Smooth muscle cell (in vitro differentiated cells): ENCODE data around the gene IFNB1. TPM values are rescaled to one million over a fixed set of nuclear protein-coding genes. Genes with fewer than 3 reads are reported as not detected.

Experiments used
- DNase-seq: peaks from one replicate; lab custom pipeline; 2025; ENCODE audit not compliant: unreplicated experiment; lab: John Stamatoyannopoulos, UW
- H2AFZ ChIP-seq: fragments of 200-600 bp; sonication (generic); 2 replicates; pipeline ENCODE4 v1.6.0; 2016; ENCODE audit warnings: antibody characterized with exemption, low read depth, mild to moderate bottlenecking
- H3F3A ChIP-seq: fragments of 200-600 bp; sonication (generic); 2 replicates; pipeline ENCODE4 v1.6.0; 2017; ENCODE audit warnings: antibody characterized with exemption, low read depth
- H3K27ac ChIP-seq: fragments of 200-600 bp; sonication (generic); 2 replicates; pipeline ENCODE4 v1.5.1; 2016; ENCODE audit warnings: low read depth, mild to moderate bottlenecking
- H3K27me3 ChIP-seq: fragments of 200-600 bp; sonication (generic); 2 replicates; pipeline ENCODE4 v1.6.1; 2016; ENCODE audit warnings: low read depth, mild to moderate bottlenecking
- H3K36me3 ChIP-seq: fragments of 200-600 bp; sonication (generic); 2 replicates; pipeline ENCODE4 v1.5.1; 2016; ENCODE audit warnings: low read depth
- H3K4me1 ChIP-seq: fragments of 200-600 bp; sonication (generic); 2 replicates; pipeline ENCODE4 v1.5.1; 2016; ENCODE audit warnings: low read depth
- H3K4me2 ChIP-seq: fragments of 200-600 bp; sonication (generic); 2 replicates; pipeline ENCODE4 v1.6.0; 2016; ENCODE audit warnings: mild to moderate bottlenecking
- H3K4me3 ChIP-seq: fragments of 200-600 bp; sonication (generic); 2 replicates; pipeline ENCODE4 v1.5.1; 2016; ENCODE audit warnings: mild to moderate bottlenecking
- H3K79me2 ChIP-seq: fragments of 200-600 bp; sonication (generic); 2 replicates; pipeline ENCODE4 v1.6.0; 2016; ENCODE audit warnings: low read depth, mild to moderate bottlenecking
- H3K9ac ChIP-seq: fragments of 200-600 bp; sonication (generic); 2 replicates; pipeline ENCODE4 v1.6.0; 2016; ENCODE audit warnings: low read depth
- H3K9me3 ChIP-seq: fragments of 200-600 bp; sonication (generic); replicated peaks from 2 replicates; pipeline ENCODE4 v1.5.1; 2016; ENCODE audit warnings: low read depth
- H4K20me1 ChIP-seq: fragments of 200-600 bp; sonication (generic); 2 replicates; pipeline ENCODE4 v1.6.0; 2016; ENCODE audit warnings: low read depth
- WGBS: methylation state at CpG from one replicate; pipeline ENCODE4 v1.1.7; 2016; ENCODE audit warnings: low lambda C conversion rate; 5-methylcytosine and 5-hydroxymethylcytosine counted together
- polyA plus RNA-seq: library from polyadenylated mRNA; unstranded; fragments of >200 nt; fragmentation: Nextera tagmentation; extraction: Ambion mirVana; gene quantifications from 2 replicates; pipeline ENCODE4 v1.2.1, GENCODE V29; 2016
- total RNA-seq: library from RNA; depleted of rRNA; stranded (reverse); fragments of >200 nt; gene quantifications from 2 replicates; pipeline ENCODE4 v1.2.3, GENCODE V29; 2014
- TF ChIP-seq, protein P1 (sequence below): fragments of 200-600 bp; sonication (generic); IDR thresholded peaks from 2 replicates; pipeline ENCODE4 v1.5.1; 2017; ENCODE audit warnings: borderline replicate concordance, mild to moderate bottlenecking, antibody characterized with exemption; ENCODE audit not compliant: insufficient read depth, poor library complexity, severe bottlenecking

IFNB1 gene
- total and polyA plus RNA-seq, 2 experiments from 2014 or later = not detected

DNA sequence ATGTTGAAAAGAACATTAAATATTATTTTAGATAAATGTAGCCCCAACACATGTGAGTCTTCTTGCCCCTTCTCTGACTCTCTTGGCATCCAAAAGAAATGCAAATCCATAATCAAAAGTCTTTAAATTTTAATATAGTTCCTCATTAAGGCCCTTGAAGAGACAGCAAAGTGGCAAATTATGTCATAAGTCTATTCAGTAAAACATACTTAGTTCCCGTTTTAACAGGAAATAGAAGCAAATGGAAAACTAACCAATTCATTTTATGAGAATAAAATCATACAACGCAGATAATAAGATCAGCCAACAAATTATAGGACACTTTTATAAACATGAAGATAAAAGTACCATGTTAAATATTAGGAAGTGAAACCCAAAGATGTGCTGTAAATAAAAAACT lies 20.1 kb upstream of the IFNB1 start:
- WGBS = 96% methylated on average over 2 of the region's 2 CpGs
- no peaks in the 10 kb centered on the region for H3K9me3 ChIP-seq
- DNase-seq = no peak

DNA sequence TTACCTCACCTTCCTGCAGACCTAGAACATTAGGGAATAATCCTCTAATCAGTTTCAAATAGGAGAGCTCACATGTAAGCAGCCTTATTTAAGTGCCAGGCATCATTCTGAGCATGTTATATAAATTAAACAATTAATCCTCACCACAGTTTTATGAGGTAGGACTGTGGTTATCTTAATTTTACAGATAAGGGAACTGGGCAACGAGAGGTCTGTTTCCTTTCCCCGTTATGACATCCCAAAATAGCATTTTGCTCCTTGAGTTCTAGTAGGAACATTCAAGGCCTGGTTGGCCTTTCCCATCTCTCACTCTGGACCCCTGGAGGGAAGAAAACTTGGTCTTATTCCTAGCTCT lies 19.1 kb upstream of the IFNB1 start:
- TF ChIP-seq, protein P1, sequence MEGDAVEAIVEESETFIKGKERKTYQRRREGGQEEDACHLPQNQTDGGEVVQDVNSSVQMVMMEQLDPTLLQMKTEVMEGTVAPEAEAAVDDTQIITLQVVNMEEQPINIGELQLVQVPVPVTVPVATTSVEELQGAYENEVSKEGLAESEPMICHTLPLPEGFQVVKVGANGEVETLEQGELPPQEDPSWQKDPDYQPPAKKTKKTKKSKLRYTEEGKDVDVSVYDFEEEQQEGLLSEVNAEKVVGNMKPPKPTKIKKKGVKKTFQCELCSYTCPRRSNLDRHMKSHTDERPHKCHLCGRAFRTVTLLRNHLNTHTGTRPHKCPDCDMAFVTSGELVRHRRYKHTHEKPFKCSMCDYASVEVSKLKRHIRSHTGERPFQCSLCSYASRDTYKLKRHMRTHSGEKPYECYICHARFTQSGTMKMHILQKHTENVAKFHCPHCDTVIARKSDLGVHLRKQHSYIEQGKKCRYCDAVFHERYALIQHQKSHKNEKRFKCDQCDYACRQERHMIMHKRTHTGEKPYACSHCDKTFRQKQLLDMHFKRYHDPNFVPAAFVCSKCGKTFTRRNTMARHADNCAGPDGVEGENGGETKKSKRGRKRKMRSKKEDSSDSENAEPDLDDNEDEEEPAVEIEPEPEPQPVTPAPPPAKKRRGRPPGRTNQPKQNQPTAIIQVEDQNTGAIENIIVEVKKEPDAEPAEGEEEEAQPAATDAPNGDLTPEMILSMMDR = no peak
- H2AFZ ChIP-seq = peak overlapping the region; percentile 20
- no peak overlapping the region for H3K4me3 ChIP-seq
- H3K9me3 ChIP-seq = no peaks in the 10 kb centered on the region
- H3F3A ChIP-seq = peaks cover 3% of the 10 kb centered on the region
- H3K9ac ChIP-seq = no peak overlapping the region
- H3K27me3 ChIP-seq = no peaks in the 10 kb centered on the region
- WGBS = 10% methylated on average over 2 of the region's 2 CpGs
- H3K4me1 ChIP-seq = peaks cover 4% of the 10 kb centered on the region
- H4K20me1 ChIP-seq = no peaks in the 10 kb centered on the region
- DNase-seq = no peak
- no peaks in the 10 kb centered on the region for H3K79me2 ChIP-seq
- H3K27ac ChIP-seq = peak overlapping the region; percentile 76
- H3K36me3 ChIP-seq = no peaks in the 10 kb centered on the region
- peak overlapping the region; percentile 78 for H3K4me2 ChIP-seq

More for the DNA sequence above, 20.1 kb upstream of the IFNB1 start:
- Histone ChIP-seq H3K4me1 (peaks cover 4% of the 10 kb centered on the region), H3F3A (peaks cover 3% of the 10 kb centered on the region), H4K20me1 (no peaks in the 10 kb centered on the region), H3K79me2 (no peaks in the 10 kb centered on the region), H3K27me3 (no peaks in the 10 kb centered on the region), H3K9ac (no peak overlapping the region), H3K27ac (no peak overlapping the region), H3K36me3 (no peaks in the 10 kb centered on the region), H3K4me2 (no peak overlapping the region), H2AFZ (no peak overlapping the region), H3K4me3 (no peak overlapping the region)
- TF ChIP-seq, protein P1 = no peak

DNA sequence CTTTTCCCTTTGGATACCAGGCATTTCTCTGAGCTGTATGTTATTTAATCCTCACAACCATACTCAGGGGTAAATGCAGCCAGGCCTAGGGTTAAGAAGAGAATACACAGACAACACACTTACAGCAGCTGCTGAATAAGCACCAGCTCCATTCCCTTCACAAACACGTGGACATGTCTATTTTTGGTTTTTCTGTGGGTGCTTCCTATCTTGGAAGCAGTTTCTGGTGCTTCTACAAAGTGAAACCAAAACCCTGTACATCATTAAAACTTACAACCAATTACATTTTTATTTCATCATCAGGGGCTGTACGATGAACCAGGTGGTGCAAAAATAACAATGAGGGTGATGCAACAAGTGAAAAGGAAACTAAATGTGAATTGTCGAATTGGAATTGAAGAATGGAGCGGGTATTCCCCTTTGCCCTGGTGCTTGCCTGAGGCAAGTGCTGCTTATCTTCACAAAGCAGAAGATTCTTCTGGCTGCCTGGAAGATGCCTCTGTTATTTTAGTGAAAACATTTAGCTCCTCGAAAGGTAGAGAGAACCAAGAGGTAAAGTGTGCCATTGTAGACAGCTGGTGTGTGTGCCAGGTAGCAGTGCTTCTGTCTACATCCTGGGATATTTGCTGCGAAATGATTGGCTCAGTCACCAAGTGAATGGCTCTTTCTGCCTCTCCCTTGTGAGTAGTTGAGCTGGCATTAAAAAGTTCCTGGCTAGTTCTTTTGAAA lies 18.6 kb upstream of the IFNB1 start:
- TF ChIP-seq, protein P1 = no peak
- Histone ChIP-seq H3K4me3 (peak overlapping the region; percentile 24), H3F3A (peaks cover 3% of the 10 kb centered on the region), H3K36me3 (no peaks in the 10 kb centered on the region), H3K9me3 (no peaks in the 10 kb centered on the region), H3K79me2 (no peaks in the 10 kb centered on the region), H4K20me1 (no peaks in the 10 kb centered on the region), H3K9ac (peak overlapping the region; percentile 38), H3K27ac (peak overlapping the region; percentile 76), H2AFZ (peak overlapping the region; percentile 20), H3K4me2 (peak overlapping the region; percentile 78), H3K27me3 (no peaks in the 10 kb centered on the region), H3K4me1 (peaks cover 4% of the 10 kb centered on the region)
- no peak for DNase-seq
- WGBS = 53% methylated on average over 6 of the region's 6 CpGs

DNA sequence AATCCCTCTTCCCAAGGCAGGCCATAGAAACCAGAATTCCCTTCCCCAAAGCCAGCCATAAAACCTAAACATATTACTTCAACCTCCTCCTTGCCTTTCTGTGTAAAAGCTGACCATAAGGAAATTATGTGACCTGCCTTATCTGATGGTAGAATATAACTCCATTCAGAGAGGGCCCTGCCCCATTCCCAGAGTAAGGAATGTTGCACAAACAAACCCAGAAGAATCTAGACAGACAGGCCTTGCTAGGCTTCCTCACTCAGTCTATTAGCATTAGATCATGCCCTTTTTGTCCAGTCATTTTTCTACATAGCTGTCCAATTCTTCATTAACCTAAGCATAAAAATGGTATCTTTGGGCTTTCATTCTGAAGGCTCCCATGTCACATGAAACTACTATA lies 17.8 kb upstream of the IFNB1 start:
- Histone ChIP-seq H3K9ac (no peak overlapping the region), H3K36me3 (no peaks in the 10 kb centered on the region), H2AFZ (no peak overlapping the region), H3K79me2 (no peaks in the 10 kb centered on the region), H4K20me1 (no peaks in the 10 kb centered on the region), H3K4me3 (no peak overlapping the region), H3K9me3 (no peaks in the 10 kb centered on the region), H3F3A (peaks cover 3% of the 10 kb centered on the region), H3K4me2 (peak overlapping the region; percentile 78), H3K4me1 (peaks cover 4% of the 10 kb centered on the region), H3K27me3 (no peaks in the 10 kb centered on the region), H3K27ac (peak overlapping the region; percentile 76)
- TF ChIP-seq, protein P1 = no peak
- no peak for DNase-seq
